Amniotic stem cell (primary cell): ENCODE measurements around the gene ZNF625.
A peak's percentile ranks its signal among the peaks of the same experiment; 100 is the strongest.

Experiments used
- DNase-seq: peaks from one replicate; lab custom pipeline; 2025; lab: John Stamatoyannopoulos, UW

Gene ZNF625

GRCh38 chr19:12156223-12157058 lies at the start of gene ZNF625:
ZNF625 (minus strand) TSS chr19:12156734; CDS start chr19:12156558, 176 bp downstream.
- peak; percentile 82 for DNase-seq

- DNase-seq, result no peak
These were observed 48.8 kb upstream of the ZNF625 start for GRCh38 chr19:12205296-12205695.

- DNase-seq, result no peak
These were observed 45.7 kb upstream of the ZNF625 start for GRCh38 chr19:12202250-12202649.

- DNase-seq, result no peak
These were observed 43.4 kb upstream of the ZNF625 start for GRCh38 chr19:12199757-12200419.

- no peak for DNase-seq
These were observed 41.6 kb upstream of the ZNF625 start for GRCh38 chr19:12198136-12198535.

- DNase-seq, result peak; percentile 11
These were observed 38.5 kb upstream of the ZNF625 start for GRCh38 chr19:12194827-12195731.

- DNase-seq, result no peak
These were observed 31.1 kb upstream of the ZNF625 start for GRCh38 chr19:12187625-12188024.

- no peak for DNase-seq
These were observed 23.8 kb upstream of the ZNF625 start for GRCh38 chr19:12180377-12180776.

GRCh38 chr19:12166626-12167025 lies 10.1 kb upstream of the ZNF625 start:
- no peak for DNase-seq

- DNase-seq, result no peak
These were observed 7.3 kb upstream of the ZNF625 start for GRCh38 chr19:12163826-12164225.

GRCh38 chr19:12162882-12163806 lies 6.6 kb upstream of the ZNF625 start, which contains the start of gene ZNF136:
ZNF136 (plus strand) TSS chr19:12163096; CDS start chr19:12163204, 108 bp downstream.
- DNase-seq, result peak; percentile 97

GRCh38 chr19:12162513-12162881 lies 6.0 kb upstream of the ZNF625 start:
- no peak for DNase-seq

- no peak for DNase-seq
These were observed 3.4 kb upstream of the ZNF625 start for GRCh38 chr19:12159773-12160414.

GRCh38 chr19:12155324-12155860 lies 1.1 kb downstream of the ZNF625 start:
- DNase-seq, result no peak

GRCh38 chr19:12145348-12145747 lies 11.2 kb downstream of the ZNF625 start:
- DNase-seq, result no peak

GRCh38 chr19:12141405-12141736 lies 15.2 kb downstream of the ZNF625 start:
- no peak for DNase-seq

- peak; percentile 73 for DNase-seq
These were observed 15.8 kb downstream of the ZNF625 start for GRCh38 chr19:12140545-12141404.

GRCh38 chr19:12139885-12140544 lies 16.5 kb downstream of the ZNF625 start, which contains the start of gene ZNF20:
ZNF20 (minus strand) TSS chr19:12140350; CDS start chr19:12140182, 168 bp downstream.
- peak; percentile 94 for DNase-seq

- DNase-seq, result no peak
These were observed 17.3 kb downstream of the ZNF625 start for GRCh38 chr19:12139269-12139668.
